HG03575 (cell line): Measurements from ENCODE around the gene CDON.

Experiments
- ATAC-seq: cut with Tn5 transposase; IDR thresholded peaks from one replicate; pipeline ENCODE4 v1.9.1; 2021; ENCODE audit not compliant: unreplicated experiment, insufficient number of reproducible peaks, low FRiP score; ENCODE audit errors: extremely low read depth

The CDON gene

DNA sequence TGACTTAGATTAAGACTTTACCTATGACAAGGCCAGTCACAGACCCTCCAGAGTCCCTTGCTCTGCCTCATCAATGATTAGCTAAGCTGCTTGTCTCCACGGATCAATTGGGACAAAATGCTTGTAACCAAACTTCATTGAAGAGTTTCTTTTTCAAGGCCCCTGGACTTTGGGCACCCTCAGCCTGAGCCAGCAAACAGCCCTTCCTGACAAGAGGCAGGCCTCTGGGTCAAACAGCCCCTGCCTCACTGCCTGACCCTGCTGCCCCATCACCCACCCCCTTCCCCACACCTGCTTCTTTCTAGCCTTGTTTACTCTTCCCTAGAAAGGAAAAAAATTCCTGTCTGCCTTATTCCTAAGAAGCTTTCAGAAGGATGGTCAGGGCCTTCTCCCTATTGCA lies 26.3 kb upstream of the CDON start:
- no peak for ATAC-seq

DNA sequence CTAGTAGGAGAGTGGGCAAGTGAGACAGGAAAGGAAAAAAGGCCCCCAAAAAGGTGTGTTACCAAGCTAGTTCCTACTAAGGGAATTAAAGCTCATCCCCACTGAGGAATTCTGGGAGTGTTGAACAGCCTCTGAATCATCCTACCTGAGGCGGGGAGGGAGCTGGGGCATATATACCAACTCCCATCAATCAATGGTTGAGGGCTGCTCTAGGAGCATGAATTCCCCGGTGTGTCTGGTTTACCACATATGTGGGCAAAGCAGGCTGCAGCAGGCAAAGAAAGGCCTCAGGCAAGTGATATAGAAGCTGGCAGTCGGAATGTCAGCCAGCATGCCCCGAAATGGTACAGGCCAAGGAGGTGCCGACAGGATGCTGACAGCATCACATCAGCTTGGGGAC lies 23.6 kb upstream of the CDON start:
- ATAC-seq: no peak

DNA sequence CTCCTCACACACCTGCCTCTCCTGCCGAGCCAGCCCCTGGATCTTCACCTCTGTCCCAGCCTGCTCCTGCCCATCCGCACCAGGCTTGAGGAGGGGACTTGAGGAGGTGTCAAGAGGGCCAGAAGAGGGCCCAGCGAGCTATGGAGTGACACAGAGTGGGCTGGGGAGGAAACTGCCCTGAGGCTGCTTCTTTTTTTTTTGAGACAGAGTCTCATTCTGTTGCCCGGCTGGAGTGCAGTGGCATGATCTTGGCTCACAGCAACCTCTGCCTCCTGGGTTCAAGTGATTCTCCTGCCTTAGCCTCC lies 21.9 kb upstream of the CDON start:
- no peak for ATAC-seq

DNA sequence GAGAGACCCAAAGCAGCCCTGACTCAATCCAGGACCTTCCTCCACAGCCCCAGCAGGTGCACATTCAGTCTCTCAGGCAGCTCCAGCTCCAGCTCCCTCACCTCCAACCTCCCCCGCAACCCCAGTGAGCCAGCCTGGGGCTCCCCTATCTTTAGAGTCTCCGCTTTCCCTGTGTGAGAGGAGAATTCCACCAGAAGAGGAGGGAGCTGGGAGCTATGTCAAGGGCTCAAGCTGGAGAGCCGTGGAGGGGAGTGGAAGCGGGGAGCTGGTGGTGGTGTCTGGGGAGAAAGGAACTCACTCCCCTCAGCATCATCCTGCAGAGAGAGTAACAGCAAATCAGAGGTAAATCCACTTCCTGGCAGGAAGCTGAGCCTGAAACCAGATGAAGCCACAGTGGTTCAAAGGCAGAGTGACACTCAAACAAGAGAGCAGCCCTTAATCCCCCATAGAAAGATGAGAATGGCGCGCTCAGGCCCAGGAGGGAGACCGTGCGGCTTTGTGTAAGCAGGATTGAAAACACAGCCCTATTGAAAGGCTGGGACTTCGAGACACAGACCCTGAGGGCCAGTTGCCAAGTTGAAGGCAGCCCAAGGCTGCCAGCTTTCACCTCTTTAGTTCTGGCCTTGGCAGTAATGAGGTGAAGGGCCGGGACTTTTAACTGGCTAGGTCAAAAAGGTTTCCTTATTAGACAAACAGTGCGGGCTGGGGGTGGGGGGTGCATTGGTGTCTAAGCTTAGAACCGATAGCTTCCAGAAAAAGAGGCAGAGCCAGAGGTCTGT lies 21.4 kb upstream of the CDON start:
- ATAC-seq: no peak

DNA sequence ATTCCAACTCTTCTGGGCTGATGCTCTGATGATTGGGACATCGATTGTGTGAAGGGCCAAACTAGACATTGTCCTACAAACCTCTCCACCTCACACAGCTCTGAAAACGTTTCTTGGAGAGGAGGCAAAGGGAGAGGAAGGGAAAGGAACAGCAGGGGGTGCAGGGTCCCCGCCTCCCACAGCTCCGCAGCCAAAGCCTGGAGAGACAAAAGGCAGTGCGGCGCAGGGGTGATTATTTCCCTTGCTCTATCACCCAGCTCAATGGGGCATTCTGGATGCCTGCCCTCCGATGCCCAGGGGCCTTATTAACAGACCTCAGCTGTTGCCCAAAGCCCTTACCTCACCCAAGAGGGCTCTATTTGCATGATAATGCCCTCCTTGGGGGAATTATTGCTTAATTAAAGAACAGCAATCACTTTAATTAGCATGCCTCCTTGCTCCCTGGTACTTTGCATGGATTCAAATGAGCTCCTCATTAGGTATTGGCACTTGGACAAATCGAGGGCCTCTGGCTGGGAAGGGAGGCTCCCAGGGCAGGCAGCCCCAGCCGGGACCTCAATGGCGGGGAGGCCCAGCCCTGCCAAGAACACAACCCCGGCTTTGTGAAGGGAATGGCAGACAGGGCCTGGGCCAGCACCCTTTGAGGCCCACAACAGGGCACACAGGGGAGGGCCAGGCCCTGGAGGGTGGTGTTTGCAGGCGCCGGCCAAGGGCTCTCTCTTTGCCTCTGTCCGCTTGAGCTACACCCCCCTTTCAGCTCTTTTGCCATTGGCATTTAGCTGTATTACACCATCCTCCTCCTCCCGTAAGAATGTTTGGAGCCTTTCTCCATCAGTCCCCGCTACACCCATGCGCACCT lies 19.8 kb upstream of the CDON start:
- no peak for ATAC-seq

DNA sequence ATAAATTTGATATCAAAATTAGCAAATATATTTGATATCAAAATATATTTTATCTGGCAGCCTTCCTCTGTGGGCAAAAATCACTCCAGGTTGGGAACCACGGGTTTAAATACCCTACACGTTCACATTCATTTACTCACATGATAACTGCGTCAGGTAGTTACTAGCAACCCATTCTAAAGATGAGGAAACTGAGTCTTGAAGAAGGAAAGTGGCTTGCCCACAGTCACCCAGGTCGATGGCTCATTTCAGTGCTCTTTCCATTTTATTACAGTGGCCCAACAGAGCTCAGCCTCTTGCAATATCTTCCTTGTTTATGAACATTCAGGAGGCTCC lies 19.2 kb upstream of the CDON start:
- ATAC-seq: no peak

DNA sequence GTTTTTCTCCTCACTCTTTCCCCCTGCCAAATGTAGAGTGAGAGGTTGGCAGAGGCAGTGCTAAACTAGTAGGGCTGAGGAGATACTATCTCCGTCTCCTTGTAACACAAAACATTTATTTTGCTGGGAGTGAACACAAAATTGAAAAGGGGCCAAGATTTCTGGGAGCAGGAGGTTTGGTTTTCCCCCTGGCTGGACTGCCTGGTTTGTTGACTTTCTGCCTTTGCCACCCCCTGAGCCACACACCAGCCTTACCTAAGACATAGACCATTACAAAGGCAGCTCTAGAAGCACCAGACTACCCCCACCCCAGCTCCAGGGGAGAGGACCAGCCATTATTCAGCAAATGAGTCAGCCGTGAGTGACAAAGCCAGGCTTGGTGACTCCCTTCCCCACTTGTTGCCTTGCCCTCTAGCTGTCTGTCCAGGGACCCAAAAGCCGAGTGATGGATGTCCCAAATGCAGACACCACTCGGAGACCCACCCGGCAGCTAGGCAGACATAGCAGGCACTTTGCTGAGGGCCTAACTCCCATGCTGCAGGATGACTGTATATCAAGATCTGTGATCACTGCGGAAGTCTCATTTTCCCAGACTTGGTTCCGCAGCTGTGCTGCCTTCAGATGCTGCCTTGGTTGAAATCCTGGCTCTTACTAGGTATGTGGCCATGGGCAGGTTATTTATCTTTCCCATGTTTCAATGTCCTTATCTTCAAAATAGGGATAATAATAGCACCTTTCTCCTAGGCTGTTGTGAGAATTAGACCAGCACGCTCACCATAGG lies 17.7 kb upstream of the CDON start:
- no peak for ATAC-seq

DNA sequence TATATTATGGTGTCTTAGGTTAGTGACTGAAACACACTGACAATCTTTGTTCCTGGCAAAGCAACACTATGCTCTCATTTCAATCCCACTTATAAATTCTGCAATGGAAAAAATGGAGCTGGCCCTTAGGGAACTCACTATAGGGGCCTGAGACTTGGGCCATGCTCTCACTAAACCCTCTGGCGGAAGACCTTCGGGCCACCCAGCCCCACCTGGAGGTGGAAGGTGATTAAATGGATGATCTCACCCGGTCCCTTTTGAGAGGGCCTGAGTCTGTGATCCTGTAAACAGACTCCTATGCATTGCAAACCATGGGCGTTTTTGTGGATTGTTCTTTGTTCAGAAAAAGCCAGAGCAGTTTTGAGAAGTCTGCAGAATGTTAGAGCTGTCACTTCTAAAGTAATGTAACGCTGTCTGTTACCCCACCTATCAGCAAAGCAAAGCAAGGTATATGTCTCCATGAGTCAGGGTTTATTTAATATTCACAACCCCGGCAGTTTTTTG lies 17.0 kb upstream of the CDON start:
- ATAC-seq: no peak

DNA sequence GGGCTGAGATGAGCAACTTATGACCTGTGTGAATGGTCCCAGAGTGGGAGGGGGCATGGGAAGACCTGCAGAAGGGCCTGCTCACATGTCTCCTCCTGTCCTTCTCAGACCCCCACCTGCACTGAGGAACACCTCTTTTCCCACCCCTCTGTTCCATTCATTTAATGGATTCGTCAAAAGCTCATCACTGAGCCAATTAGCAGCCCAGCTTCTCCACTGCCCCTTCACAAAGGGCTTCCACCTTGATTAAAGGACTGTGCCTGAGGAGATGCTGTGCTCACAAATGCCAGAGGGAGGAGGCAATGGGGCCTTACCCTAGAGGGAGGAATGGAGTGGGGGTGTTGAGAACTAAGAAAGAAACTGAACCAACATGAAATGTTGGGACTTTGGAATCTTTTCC lies 14.0 kb upstream of the CDON start:
- ATAC-seq: no peak

DNA sequence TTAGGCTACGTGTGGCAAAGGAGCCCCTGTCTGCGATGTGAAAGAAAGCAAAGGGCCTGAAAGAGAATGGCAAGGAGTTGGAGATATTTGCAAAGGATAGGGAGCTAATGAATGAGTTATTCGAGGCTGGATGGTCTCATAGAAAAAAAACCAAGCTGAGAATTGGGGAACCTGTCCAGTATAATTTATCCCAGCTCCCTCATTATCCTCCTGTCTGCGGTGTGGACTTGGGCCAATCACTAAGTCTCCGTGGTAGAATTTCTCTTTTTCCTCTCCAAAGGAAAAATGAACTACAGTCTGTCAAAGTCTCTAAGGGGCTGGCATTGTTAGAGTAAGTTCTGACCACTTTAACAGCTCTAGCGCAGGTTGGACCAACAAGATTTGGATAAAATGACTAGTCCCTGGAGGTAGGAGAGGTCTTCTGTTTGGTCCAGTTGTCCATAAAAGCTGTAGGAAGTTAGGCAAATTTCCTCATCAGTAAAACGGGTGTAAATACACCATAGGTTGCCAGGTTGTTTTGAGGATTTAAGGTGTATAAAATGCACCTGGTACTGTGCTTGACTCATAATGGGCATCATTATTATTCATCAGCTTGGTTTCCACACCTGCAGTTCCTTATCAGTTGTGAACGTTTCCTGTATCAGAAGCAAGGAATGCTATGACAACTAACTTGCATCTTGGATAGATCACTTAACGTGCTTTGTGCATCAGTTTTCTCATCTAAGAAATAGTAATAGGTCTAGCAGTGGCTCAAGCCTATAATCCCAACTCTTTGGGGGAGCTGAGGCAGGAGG lies 10.3 kb upstream of the CDON start:
- ATAC-seq: no peak

DNA sequence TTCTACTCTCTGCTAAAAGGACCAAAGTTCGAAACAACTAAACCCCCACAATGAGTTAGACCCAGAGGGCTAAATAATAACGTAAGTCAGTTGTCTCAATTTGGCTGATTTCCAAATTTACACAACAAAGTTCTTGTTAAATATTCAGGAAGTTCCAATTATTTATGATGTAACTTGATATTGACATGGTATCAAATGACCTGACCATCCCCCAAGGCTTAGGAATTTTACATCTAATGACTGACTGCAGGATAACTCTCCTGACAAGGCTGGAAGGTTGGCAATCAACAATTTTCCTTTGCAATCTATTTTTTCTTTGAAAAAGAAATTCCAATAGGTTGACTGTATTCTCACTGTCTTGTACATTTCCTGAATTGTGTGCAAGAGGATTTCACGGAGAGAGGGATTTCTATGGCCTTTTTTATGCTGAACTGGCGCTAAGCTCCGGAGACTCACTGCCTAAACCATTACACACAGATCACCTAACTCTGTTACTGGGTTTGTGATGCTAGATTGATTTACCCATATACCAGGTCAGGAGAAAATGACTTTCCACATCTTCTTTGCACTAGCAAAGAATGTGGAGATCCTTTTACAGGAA lies 9.6 kb upstream of the CDON start:
- no peak for ATAC-seq

DNA sequence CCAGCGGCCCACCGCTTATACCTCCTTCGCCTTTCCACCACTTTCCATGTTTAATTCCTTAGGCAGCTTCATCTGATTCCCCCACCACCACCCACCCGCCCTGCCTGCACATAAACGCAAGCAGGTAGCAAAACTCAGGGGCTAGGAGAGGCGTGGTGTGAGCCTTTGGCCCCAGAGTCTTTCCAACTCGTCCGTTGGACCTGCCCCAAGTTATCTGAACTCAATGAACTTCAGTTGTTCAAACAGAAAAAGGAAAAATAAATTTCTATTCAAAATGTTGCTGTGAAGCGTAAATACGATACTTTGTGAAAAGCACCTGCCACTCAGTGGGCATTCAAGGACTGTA lies 814 bp upstream of the CDON start:
- no peak for ATAC-seq

DNA sequence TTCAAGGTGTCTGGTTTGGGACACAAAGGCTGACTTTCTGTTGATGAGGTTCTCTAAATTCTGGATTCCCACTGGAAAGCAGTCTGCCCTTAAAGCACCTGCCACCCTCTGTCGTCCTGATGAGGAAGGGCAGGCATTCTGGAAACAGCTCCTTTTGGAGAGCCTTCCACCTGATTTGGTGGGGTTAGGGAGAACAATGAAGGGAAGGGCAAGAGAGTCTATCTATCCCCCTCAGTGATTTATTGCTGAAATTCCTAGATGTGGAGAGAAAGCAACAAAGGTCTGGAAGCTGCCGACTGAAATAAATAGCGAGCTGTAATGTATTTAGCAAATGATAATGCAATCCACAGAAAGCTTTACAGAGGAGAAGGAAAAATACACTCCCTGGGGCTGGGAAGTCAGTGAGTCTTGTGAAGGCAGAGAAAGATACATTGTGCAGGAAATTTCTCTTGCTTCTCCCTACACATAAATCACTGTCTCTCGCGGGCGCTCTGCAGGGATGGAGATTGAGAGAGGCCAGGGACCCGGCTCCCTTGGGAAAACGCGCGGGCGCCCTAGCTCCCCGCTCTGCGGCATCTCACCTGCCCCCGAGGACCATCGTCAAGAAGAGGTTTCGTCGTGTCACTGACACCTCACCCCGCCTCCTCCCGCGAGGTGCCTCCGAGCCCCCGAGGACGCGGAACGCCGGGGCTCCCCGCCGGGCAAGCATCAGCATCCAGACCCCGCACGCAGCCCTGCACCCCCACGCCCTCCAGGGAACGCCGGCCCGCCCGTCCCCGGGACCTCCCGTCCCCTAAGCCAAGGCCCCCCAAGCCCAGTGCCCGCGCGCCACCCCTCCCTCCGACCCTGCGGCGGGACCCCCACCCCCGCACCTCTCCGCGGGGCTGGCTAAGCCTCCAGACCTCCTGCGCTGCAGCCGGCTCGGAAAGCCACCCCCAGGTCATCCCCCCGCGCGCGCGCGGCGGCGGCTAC lies 673 bp downstream of the CDON start:
- no peak for ATAC-seq

DNA sequence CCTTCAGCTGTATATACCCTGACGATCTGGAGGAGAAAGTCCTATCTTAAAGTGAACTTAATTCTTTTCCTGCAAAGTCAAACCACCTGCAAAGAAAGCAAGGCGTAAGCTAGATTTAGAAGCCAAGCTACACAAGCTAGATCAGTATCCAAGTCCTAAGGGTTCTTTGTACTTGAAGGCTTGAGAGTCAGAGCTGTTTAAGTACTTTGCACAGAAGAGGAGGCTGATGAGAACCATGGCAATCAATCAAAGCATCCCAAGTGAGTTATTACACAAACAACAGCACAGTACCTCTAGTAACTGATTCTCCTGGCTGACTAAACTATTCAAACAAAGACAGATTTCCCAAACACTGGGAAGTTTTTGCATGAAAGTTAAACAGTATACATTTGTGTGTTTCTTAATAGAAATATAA lies 1.9 kb downstream of the CDON start:
- no peak for ATAC-seq

DNA sequence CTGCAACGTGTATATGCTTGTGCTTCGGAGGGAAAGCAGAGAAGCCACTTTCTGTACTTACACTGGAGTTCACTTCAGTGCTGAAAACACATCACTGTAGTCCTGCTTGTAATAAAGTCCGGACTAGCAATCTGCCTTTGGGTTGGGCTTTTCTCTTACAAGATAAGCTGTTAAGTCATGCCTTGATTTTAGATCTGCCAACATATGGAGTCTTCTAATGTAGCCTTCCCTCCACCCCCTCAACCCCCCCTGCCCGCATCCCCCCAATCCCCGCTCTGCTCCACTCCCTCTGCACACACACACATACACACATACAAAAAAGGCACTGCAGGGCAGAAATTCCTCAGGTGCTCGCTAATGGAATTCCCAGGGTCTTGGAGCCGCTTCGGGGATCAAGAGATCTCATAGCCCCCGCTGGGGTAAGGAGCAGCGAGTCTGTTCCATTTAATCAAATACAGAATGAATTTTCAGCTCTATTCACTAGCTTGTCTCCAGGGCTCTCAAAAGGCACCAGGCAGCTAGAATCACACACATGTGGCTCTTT lies 3.4 kb downstream of the CDON start:
- no peak for ATAC-seq

DNA sequence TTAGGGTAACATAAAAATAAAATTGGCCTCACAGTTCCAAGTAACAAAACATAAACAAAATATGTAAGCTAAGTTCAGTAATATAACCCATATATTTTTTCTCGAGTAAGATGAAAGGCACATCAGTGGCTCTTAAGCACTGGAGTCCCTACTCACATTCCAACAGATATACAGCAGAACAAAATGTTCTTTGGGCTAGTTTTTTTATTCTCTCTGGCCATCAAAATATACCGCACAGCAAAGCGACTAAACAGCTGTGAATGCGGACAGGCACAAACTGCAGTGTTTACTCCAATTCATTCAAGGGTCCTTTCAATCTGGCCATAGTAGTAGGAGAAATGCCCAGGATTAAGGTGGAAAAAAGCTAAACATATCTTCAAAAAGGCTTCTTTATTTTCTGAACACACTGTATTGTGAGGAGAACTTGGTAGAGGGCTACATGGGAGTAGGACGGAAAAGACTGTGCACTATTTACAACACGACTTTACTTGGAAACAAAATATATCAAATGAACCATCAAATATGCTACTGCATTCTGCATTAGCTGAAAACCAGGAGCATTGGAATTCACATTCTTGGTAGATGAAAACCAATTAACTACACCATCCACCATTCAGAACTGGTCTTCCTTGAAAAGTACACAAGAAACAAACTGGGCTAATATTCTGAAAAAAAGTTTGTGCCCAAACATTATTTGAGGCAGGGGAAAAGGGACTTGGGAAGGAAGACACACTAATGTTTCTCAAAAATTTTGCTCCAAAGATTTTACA lies 4.4 kb downstream of the CDON start:
- no peak for ATAC-seq

DNA sequence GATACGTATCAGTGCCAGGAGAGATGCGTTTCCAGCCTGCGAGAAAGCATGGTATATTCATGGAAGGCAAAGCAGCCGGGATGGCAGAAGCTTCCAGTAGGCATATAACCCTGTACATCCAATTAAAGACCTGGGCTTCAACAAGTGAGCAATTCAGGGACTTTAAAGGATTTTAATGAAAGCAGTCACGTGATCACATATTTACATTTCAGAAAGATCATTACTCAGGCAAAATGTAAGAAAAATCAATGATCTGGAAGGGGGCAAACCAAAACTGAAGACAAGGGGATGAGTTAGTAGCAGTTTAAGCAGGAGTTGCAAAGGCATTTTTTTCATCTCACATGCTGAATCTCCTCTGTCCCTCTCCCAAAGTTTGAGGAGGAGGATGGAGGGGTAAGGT lies 7.8 kb downstream of the CDON start:
- ATAC-seq: no peak
